HUES48 (cell line): ENCODE results near the gene ST6GAL1.

Source experiments
- H3K27ac ChIP-seq: one replicate; pipeline ENCODE4 v1.7.0; 2013; ENCODE audit warnings: low read depth, low read length, inconsistent platforms
- H3K27me3 ChIP-seq: 2 replicates; pipeline ENCODE4 v1.6.1; 2013; ENCODE audit warnings: mild to moderate bottlenecking, low read length; ENCODE audit not compliant: control insufficient read depth, insufficient read depth
- H3K36me3 ChIP-seq: 2 replicates; pipeline ENCODE4 v1.6.1; 2013; ENCODE audit warnings: low read length; ENCODE audit not compliant: control insufficient read depth, insufficient read depth
- H3K4me1 ChIP-seq: 2 replicates; pipeline ENCODE4 v1.6.1; 2013; ENCODE audit warnings: mild to moderate bottlenecking, low read length; ENCODE audit not compliant: control insufficient read depth, insufficient read depth
- H3K4me3 ChIP-seq: 2 replicates; pipeline ENCODE4 v1.5.1; 2013; ENCODE audit warnings: mild to moderate bottlenecking, low read depth, low read length
- H3K9ac ChIP-seq: 2 replicates; pipeline ENCODE4 v1.6.1; 2013; ENCODE audit warnings: mild to moderate bottlenecking, low read depth, low read length, moderate library complexity
- H3K9me3 ChIP-seq: 2 replicates; pipeline ENCODE4 v1.6.1; 2013; ENCODE audit warnings: low read length; ENCODE audit not compliant: control insufficient read depth, insufficient read depth

The ST6GAL1 gene

GRCh38 chr3:187085933-187086332 is 155.6 kb downstream of the ST6GAL1 start:
- H3K4me3 ChIP-seq: no peak overlapping the region

DNA sequence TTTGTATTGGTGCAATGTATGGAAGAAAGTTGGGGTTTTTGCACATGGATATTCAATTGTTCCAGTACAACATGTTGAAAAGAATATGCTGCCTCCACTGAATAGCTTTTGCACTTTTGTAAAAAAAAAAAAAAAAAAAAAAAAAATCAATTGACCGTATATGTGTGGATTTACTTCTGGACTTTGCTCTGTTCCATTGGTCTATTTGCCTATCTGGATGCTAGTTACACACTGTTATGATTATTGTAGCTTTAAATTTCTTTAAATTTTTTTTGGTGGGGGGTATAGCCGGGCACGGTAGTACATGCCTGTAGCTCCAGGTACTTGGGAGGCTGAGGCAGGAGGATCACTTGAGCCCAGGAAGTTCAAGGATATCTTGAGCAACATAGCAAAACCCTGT is 156.5 kb downstream of the ST6GAL1 start:
- Histone ChIP-seq H3K27ac (no peak overlapping the region), H3K9me3 (no peaks in the 10 kb centered on the region; the same call in 1 of the 2 replicates), H3K4me1 (peaks cover 8% of the 10 kb centered on the region; the same call in 1 of the 2 replicates), H3K36me3 (no peaks in the 10 kb centered on the region), H3K9ac (no peak overlapping the region), H3K4me3 (no peak overlapping the region), H3K27me3 (no peaks in the 10 kb centered on the region)

More at GRCh38 chr3:187085933-187086332, 155.6 kb downstream of the ST6GAL1 start:
- H3K36me3 ChIP-seq: no peaks in the 10 kb centered on the region
- H3K4me1 ChIP-seq: peaks cover 10% of the 10 kb centered on the region; the same call in 1 of the 2 replicates
- no peak overlapping the region for H3K27ac ChIP-seq
- H3K9ac ChIP-seq: no peak overlapping the region
- no peaks in the 10 kb centered on the region; the same call in 1 of the 2 replicates for H3K9me3 ChIP-seq
- no peaks in the 10 kb centered on the region for H3K27me3 ChIP-seq

- H3K4me1 ChIP-seq: peaks cover 8% of the 10 kb centered on the region; the same call in 1 of the 2 replicates
- no peaks in the 10 kb centered on the region for H3K27me3 ChIP-seq
- no peak overlapping the region for H3K4me3 ChIP-seq
- H3K9me3 ChIP-seq: no peaks in the 10 kb centered on the region; the same call in 1 of the 2 replicates
- no peak overlapping the region for H3K9ac ChIP-seq
- no peaks in the 10 kb centered on the region for H3K36me3 ChIP-seq
- no peak overlapping the region for H3K27ac ChIP-seq
Observed at GRCh38 chr3:187088701-187089100, 158.4 kb downstream of the ST6GAL1 start.

GRCh38 chr3:187093320-187093719 is 163.0 kb downstream of the ST6GAL1 start:
- Histone ChIP-seq H3K36me3 (no peaks in the 10 kb centered on the region), H3K27ac (no peak overlapping the region), H3K4me1 (no peaks in the 10 kb centered on the region), H3K9me3 (no peaks in the 10 kb centered on the region; the same call in 1 of the 2 replicates), H3K9ac (no peak overlapping the region), H3K4me3 (no peak overlapping the region), H3K27me3 (no peaks in the 10 kb centered on the region)

- H3K36me3 ChIP-seq: no peaks in the 10 kb centered on the region
- H3K27ac ChIP-seq: no peak overlapping the region
- no peaks in the 10 kb centered on the region for H3K27me3 ChIP-seq
- no peak overlapping the region for H3K4me3 ChIP-seq
- H3K9ac ChIP-seq: no peak overlapping the region
- no peaks in the 10 kb centered on the region for H3K9me3 ChIP-seq
- H3K4me1 ChIP-seq: no peaks in the 10 kb centered on the region
Observed at GRCh38 chr3:187098923-187099512, 168.7 kb downstream of the ST6GAL1 start.

DNA sequence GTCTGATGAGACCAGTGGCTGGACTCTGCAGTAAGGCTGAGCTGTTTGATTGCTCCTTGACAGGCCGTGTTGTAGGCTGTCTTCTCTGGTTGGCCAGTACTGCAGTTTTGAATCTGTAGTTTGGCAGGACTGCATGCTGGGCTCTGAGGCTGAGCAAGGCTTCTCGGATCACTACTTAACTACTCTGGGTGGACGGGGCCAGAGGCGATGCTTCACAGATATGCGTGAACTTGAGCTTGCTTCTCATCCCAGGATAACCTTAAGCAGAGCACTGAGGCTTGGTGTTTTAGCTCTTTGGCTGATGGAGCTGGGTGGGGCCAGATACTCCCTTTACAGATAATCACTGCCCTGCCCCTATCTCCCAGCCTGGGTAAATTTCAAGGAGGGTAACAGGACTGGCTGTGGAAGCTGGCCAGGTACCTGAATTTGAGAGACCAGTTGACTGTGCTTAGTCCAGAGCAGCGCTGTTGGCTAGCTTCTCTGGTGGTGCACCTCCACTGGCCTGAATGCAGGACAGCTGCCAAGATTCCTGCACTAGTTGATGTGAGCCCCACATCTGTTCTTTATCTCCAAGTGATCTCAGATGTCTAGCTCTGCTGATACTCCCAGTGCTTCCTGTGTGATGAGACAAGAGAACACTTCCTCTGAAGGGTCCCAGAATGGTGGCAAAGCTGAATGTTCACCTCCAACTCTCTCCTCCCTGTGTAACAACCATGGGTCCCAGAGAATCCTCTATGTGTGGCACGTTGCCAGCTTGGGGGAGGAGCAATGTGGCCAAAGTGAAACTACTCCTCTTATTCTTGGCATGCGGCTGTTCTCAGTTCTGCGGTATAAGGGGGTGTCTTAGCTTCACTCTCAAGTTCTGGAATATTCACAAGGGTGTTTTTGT is 171.1 kb downstream of the ST6GAL1 start:
- no peaks in the 10 kb centered on the region for H3K27me3 ChIP-seq
- peaks cover 5% of the 10 kb centered on the region for H3K4me1 ChIP-seq
- no peaks in the 10 kb centered on the region for H3K36me3 ChIP-seq
- no peak overlapping the region for H3K9ac ChIP-seq
- H3K27ac ChIP-seq: no peak overlapping the region
- H3K9me3 ChIP-seq: no peaks in the 10 kb centered on the region
- H3K4me3 ChIP-seq: no peak overlapping the region

DNA sequence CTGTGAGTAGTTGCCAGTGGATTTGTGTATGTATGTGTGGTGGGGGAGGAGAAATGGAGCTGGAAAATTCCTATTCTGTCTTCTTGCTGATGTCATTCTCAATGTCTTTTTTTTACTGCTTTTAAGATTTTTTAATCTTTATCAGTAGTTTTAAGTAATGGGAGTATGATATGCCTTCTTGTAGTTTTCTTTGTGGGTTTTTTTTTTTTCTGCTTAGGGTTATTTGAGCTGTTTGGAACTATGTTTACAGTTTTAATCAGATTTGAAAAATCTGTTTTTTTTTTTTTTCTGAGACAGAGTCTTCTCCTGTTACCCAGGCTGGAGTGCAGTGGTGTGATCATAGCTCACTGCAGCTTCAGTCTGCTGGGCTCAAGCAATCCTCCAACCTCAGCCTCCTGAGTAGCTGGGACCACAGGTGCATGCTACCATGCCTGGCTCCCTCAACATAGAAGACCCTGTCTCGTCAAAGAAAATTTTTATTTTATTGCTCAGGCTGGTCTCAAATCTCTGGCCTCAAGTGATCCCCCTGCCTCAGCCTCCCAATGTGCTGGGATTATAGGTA is 171.8 kb downstream of the ST6GAL1 start:
- Histone ChIP-seq H3K9ac (no peak overlapping the region), H3K27me3 (no peaks in the 10 kb centered on the region), H3K4me1 (peaks cover 5% of the 10 kb centered on the region), H3K27ac (no peak overlapping the region), H3K36me3 (no peaks in the 10 kb centered on the region), H3K9me3 (no peaks in the 10 kb centered on the region), H3K4me3 (no peak overlapping the region)

DNA sequence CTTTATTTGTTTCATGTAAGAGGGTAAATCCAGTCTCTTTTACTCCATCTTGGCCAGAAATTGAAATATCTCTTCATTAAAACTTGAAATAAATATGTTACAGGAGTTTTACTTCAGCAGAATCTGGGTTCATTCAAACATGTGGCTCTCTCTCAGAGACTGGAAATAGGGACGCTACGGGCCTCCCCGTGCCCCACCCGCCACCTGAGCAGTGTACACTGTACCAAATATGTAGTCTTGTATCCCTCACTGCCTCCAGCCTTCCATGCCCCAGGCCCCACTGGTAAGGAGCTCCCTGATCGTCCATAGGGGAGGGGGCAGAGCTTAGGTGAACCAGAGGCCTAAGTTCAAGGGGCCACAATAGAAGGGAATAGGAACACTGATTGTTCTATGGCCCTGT is 172.9 kb downstream of the ST6GAL1 start:
- Histone ChIP-seq H3K27ac (no peak overlapping the region), H3K4me1 (peaks cover 5% of the 10 kb centered on the region), H3K4me3 (no peak overlapping the region), H3K9me3 (no peaks in the 10 kb centered on the region), H3K9ac (no peak overlapping the region), H3K27me3 (no peaks in the 10 kb centered on the region), H3K36me3 (no peaks in the 10 kb centered on the region)

DNA sequence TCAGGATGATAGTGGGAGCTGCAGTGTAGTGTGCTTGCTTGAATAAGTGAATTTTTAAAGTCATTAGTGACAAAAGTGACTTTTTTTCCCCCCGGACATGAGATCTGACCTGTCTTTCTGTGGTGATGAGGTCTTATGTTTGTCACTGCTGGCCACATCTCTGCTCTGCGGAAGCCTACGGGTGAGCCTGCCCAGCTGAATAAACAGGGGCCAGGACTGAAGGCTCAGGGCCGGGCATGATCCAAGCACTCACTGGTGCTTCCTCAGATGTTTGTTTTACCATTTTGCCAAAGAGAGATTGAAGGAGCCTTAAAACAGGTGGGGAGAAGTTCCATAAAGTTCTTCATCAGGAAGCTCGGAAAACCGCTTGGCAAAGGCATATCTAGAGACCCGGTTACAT is 174.0 kb downstream of the ST6GAL1 start:
- H3K27ac ChIP-seq: no peak overlapping the region
- H3K4me3 ChIP-seq: no peak overlapping the region
- no peaks in the 10 kb centered on the region for H3K27me3 ChIP-seq
- H3K9me3 ChIP-seq: no peaks in the 10 kb centered on the region
- no peaks in the 10 kb centered on the region for H3K36me3 ChIP-seq
- H3K9ac ChIP-seq: no peak overlapping the region
- peaks cover 5% of the 10 kb centered on the region for H3K4me1 ChIP-seq

DNA sequence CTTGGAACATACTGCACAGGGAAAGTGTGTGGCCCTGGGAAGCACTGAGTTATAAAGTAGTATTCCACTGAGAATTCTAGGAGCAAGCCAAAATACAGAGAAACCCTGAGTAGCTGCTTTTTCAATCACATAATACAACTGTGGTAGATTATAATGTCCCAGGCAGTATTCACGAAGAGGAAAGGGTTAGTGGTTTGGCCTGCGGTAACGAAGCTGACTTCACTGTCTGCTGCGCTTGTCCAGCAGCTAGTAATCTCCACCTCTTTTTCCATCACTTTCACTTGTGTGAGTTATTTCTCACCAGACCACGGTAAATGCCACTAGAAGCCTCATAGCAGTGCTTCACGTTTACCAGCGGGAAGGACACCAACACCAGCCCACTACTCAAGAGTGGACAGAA is 174.6 kb downstream of the ST6GAL1 start:
- Histone ChIP-seq H3K4me3 (no peak overlapping the region), H3K9me3 (no peaks in the 10 kb centered on the region), H3K36me3 (no peaks in the 10 kb centered on the region), H3K27me3 (no peaks in the 10 kb centered on the region), H3K9ac (no peak overlapping the region), H3K27ac (no peak overlapping the region), H3K4me1 (peaks cover 5% of the 10 kb centered on the region)

DNA sequence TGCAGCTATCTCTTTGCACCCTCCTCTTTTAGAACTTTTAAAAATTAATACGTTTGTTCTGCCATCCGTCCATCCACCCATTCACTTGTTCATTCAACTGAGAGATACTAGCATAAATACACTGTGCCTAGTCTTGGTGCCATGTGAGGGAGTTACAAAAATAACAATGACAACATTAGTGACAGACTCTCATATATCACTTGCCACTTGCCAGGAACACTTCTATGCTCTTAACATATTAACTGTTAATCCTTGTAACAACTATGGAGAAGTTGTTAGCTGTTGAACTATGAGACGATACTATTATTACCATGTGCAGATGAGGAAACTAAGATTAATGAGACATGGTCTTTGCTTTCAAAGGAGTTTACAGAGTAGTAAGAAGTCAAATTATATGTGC is 175.4 kb downstream of the ST6GAL1 start:
- no peak overlapping the region for H3K27ac ChIP-seq
- no peak overlapping the region for H3K4me3 ChIP-seq
- no peak overlapping the region for H3K9ac ChIP-seq
- no peaks in the 10 kb centered on the region for H3K9me3 ChIP-seq
- H3K27me3 ChIP-seq: no peaks in the 10 kb centered on the region
- H3K36me3 ChIP-seq: no peaks in the 10 kb centered on the region
- H3K4me1 ChIP-seq: peaks cover 5% of the 10 kb centered on the region
